Smooth muscle cell (in vitro differentiated cells): Measurements from ENCODE around the gene GDPD4. TPM values are rescaled to one million over a fixed set of nuclear protein-coding genes. Genes with fewer than 3 reads are reported as not detected.

Experiments used
- DNase-seq: peaks from one replicate; lab custom pipeline; 2025; ENCODE audit not compliant: unreplicated experiment; lab: John Stamatoyannopoulos, UW
- H2AFZ ChIP-seq: fragments of 200-600 bp; sonication (generic); 2 replicates; pipeline ENCODE4 v1.6.0; 2016; ENCODE audit warnings: antibody characterized with exemption, low read depth, mild to moderate bottlenecking
- H3F3A ChIP-seq: fragments of 200-600 bp; sonication (generic); 2 replicates; pipeline ENCODE4 v1.6.0; 2017; ENCODE audit warnings: antibody characterized with exemption, low read depth
- H3K27ac ChIP-seq: fragments of 200-600 bp; sonication (generic); 2 replicates; pipeline ENCODE4 v1.5.1; 2016; ENCODE audit warnings: low read depth, mild to moderate bottlenecking
- H3K27me3 ChIP-seq: fragments of 200-600 bp; sonication (generic); 2 replicates; pipeline ENCODE4 v1.6.1; 2016; ENCODE audit warnings: low read depth, mild to moderate bottlenecking
- H3K36me3 ChIP-seq: fragments of 200-600 bp; sonication (generic); 2 replicates; pipeline ENCODE4 v1.5.1; 2016; ENCODE audit warnings: low read depth
- H3K4me1 ChIP-seq: fragments of 200-600 bp; sonication (generic); 2 replicates; pipeline ENCODE4 v1.5.1; 2016; ENCODE audit warnings: low read depth
- H3K4me2 ChIP-seq: fragments of 200-600 bp; sonication (generic); 2 replicates; pipeline ENCODE4 v1.6.0; 2016; ENCODE audit warnings: mild to moderate bottlenecking
- H3K4me3 ChIP-seq: fragments of 200-600 bp; sonication (generic); 2 replicates; pipeline ENCODE4 v1.5.1; 2016; ENCODE audit warnings: mild to moderate bottlenecking
- H3K79me2 ChIP-seq: fragments of 200-600 bp; sonication (generic); 2 replicates; pipeline ENCODE4 v1.6.0; 2016; ENCODE audit warnings: low read depth, mild to moderate bottlenecking
- H3K9ac ChIP-seq: fragments of 200-600 bp; sonication (generic); 2 replicates; pipeline ENCODE4 v1.6.0; 2016; ENCODE audit warnings: low read depth
- H3K9me3 ChIP-seq: fragments of 200-600 bp; sonication (generic); replicated peaks from 2 replicates; pipeline ENCODE4 v1.5.1; 2016; ENCODE audit warnings: low read depth
- H4K20me1 ChIP-seq: fragments of 200-600 bp; sonication (generic); 2 replicates; pipeline ENCODE4 v1.6.0; 2016; ENCODE audit warnings: low read depth
- CTCF ChIP-seq: fragments of 200-600 bp; sonication (generic); IDR thresholded peaks from 2 replicates; pipeline ENCODE4 v1.5.1; 2017; ENCODE audit warnings: borderline replicate concordance, mild to moderate bottlenecking, antibody characterized with exemption; ENCODE audit not compliant: insufficient read depth, poor library complexity, severe bottlenecking
- whole genome bisulfite sequencing: methylation state at CpG from one replicate; pipeline ENCODE4 v1.1.7; 2016; ENCODE audit warnings: low lambda C conversion rate; 5-methylcytosine and 5-hydroxymethylcytosine counted together
- polyA plus RNA-seq: library from polyadenylated mRNA; unstranded; fragments of >200 nt; fragmentation: Nextera tagmentation; extraction: Ambion mirVana; gene quantifications from 2 replicates; pipeline ENCODE4 v1.2.1, GENCODE V29; 2016
- total RNA-seq: library from RNA; depleted of rRNA; stranded (reverse); fragments of >200 nt; gene quantifications from 2 replicates; pipeline ENCODE4 v1.2.3, GENCODE V29; 2014

The GDPD4 gene
- total and polyA plus RNA-seq, 2 experiments from 2014 or later, result not detected

- H3K27ac ChIP-seq, result no peak overlapping the region
- no peaks in the 10 kb centered on the region for H3K36me3 ChIP-seq
- no peaks in the 10 kb centered on the region for H3K79me2 ChIP-seq
- H3F3A ChIP-seq, result no peaks in the 10 kb centered on the region
- H3K9ac ChIP-seq, result no peak overlapping the region
- H2AFZ ChIP-seq, result no peak overlapping the region
- no peak for DNase-seq
- no peaks in the 10 kb centered on the region for H3K4me1 ChIP-seq
- no peak overlapping the region for H3K4me3 ChIP-seq
- H4K20me1 ChIP-seq, result no peaks in the 10 kb centered on the region
- no peaks in the 10 kb centered on the region for H3K9me3 ChIP-seq
- TF ChIP-seq CTCF, result no peak
- H3K4me2 ChIP-seq, result no peak overlapping the region
- 94% methylated on average over 10 of the region's 10 CpGs for WGBS
- H3K27me3 ChIP-seq, result no peaks in the 10 kb centered on the region
Observed at GRCh38 chr11:77207019-77207485, 94.4 kb downstream of the GDPD4 start.

GRCh38 chr11:77206264-77207018 lies 95.0 kb downstream of the GDPD4 start:
- Histone ChIP-seq H3K27me3 (no peaks in the 10 kb centered on the region), H4K20me1 (no peaks in the 10 kb centered on the region), H3K4me2 (no peak overlapping the region), H3K9ac (no peak overlapping the region), H3K79me2 (no peaks in the 10 kb centered on the region), H3F3A (no peaks in the 10 kb centered on the region), H3K36me3 (no peaks in the 10 kb centered on the region), H3K27ac (no peak overlapping the region), H3K9me3 (no peaks in the 10 kb centered on the region), H3K4me3 (no peak overlapping the region), H2AFZ (no peak overlapping the region), H3K4me1 (no peaks in the 10 kb centered on the region)
- TF ChIP-seq CTCF, result no peak
- WGBS, result 88% methylated on average over 13 of the region's 13 CpGs
- no peak for DNase-seq

- Histone ChIP-seq H3K27ac (no peak overlapping the region), H3K4me1 (no peaks in the 10 kb centered on the region), H2AFZ (no peak overlapping the region), H3K4me2 (no peak overlapping the region), H3K9me3 (no peaks in the 10 kb centered on the region), H3K4me3 (no peak overlapping the region), H3K36me3 (no peaks in the 10 kb centered on the region), H3K27me3 (no peaks in the 10 kb centered on the region), H4K20me1 (no peaks in the 10 kb centered on the region), H3K9ac (no peak overlapping the region), H3F3A (no peaks in the 10 kb centered on the region), H3K79me2 (no peaks in the 10 kb centered on the region)
- no peak for TF ChIP-seq CTCF
- DNase-seq, result no peak
- WGBS, result 91% methylated on average over 30 of the region's 30 CpGs
Observed at GRCh38 chr11:77205467-77206263, 95.8 kb downstream of the GDPD4 start.
